K562 (cell line): ENCODE measurements around the gene FAM174B. TPM values are rescaled to one million over a fixed set of nuclear protein-coding genes. Genes with fewer than 3 reads are reported as not detected.

ENCODE experiments used
- ATF3 ChIP-seq, 2 experiments: fragments of 450-650 bp in 1 of 2; sonication (generic) in 1 of 2; formaldehyde crosslinking in 1 of 2; IDR thresholded peaks in 1 of 2; conservative IDR thresholded peaks in 1 of 2; 2 replicates each; pipeline versions ENCODE4 v1.6.1 to v1.8.1; 2016 to 2023; ENCODE audit warnings: mild to moderate bottlenecking in 2 of 2, moderate library complexity in 2 of 2, inconsistent platforms in 1 of 2, missing genetic modification reagents in 1 of 2
- DLX4 ChIP-seq: fragments of 250-450 bp; sonication (Bioruptor Pico); IDR thresholded peaks from 2 replicates; pipeline ENCODE4 v1.6.1; 2021; ENCODE audit warnings: mild to moderate bottlenecking
- E2F4 ChIP-seq: sonication (generic); formaldehyde crosslinking; IDR thresholded peaks from 2 replicates; pipeline ENCODE4 v1.8.0; 2022; ENCODE audit warnings: mild to moderate bottlenecking, low read depth, missing genetic modification reagents
- ELF4 ChIP-seq: fragments of 450-650 bp; formaldehyde crosslinking; IDR thresholded peaks from 2 replicates; pipeline ENCODE4 v1.4.0; 2022; ENCODE audit warnings: missing genetic modification characterization
- FIP1L1 ChIP-seq: fragments of 200-400 bp; formaldehyde crosslinking; IDR thresholded peaks from 2 replicates; pipeline ENCODE4 v1.6.1; 2018; ENCODE audit warnings: mild to moderate bottlenecking, low read depth, low read length; ENCODE audit not compliant: poor library complexity, severe bottlenecking
- HES1 ChIP-seq: fragments of 450-650 bp; IDR thresholded peaks from 2 replicates; pipeline ENCODE4 v1.6.1; 2016; ENCODE audit warnings: low read depth, mild to moderate bottlenecking, moderate library complexity
- MCM5 ChIP-seq: fragments of 450-650 bp; IDR thresholded peaks from 2 replicates; pipeline ENCODE4 v1.6.1; 2016; ENCODE audit warnings: low read depth
- MXD1 ChIP-seq: fragments of 250-450 bp; sonication (Bioruptor Pico); IDR thresholded peaks from 2 replicates; pipeline ENCODE4 v1.8.0; 2021; ENCODE audit warnings: borderline replicate concordance, mild to moderate bottlenecking, moderate library complexity; ENCODE audit not compliant: poor library complexity, severe bottlenecking
- NR2C1 ChIP-seq, 2 experiments: fragments of 450-650 bp; IDR thresholded peaks; 2 replicates each; pipeline ENCODE4 v1.6.1; 2017; ENCODE audit warnings: mild to moderate bottlenecking in 2 of 2, antibody characterized with exemption in 1 of 2, inconsistent platforms in 1 of 2, missing compliant biosample characterization in 1 of 2, missing genetic modification characterization in 1 of 2
- PBX2 ChIP-seq, 2 experiments: IDR thresholded peaks in 1 of 2; conservative IDR thresholded peaks in 1 of 2; 2 replicates each; pipeline ENCODE4 v1.6.1; 2016; ENCODE audit warnings: low read depth in 2 of 2, mild to moderate bottlenecking in 1 of 2, missing compliant biosample characterization in 1 of 2, missing genetic modification characterization in 1 of 2, moderate library complexity in 1 of 2
- PHB2 ChIP-seq: fragments of 450-650 bp; IDR thresholded peaks from 2 replicates; pipeline ENCODE4 v1.6.1; 2017; ENCODE audit warnings: low read depth
- SIRT6 ChIP-seq: IDR thresholded peaks from one replicate; pipeline ENCODE4 v1.6.1; 2012; ENCODE audit warnings: low read depth, mild to moderate bottlenecking, control low read depth, inconsistent platforms, low read length, moderate library complexity
- SMARCB1 ChIP-seq: IDR thresholded peaks from 2 replicates; pipeline ENCODE4 v1.6.1; 2011; ENCODE audit warnings: improper control_type of control experiment, low read depth; ENCODE audit not compliant: insufficient read length
- TRIM28 ChIP-seq: fragments of 450-650 bp; IDR thresholded peaks from 2 replicates; pipeline ENCODE4 v1.6.1; 2017
- ZFP30 ChIP-seq: fragments of 250-450 bp; sonication (Bioruptor Pico); IDR thresholded peaks from 2 replicates; pipeline ENCODE4 v1.8.0; 2022; ENCODE audit warnings: moderate library complexity, mild to moderate bottlenecking, inconsistent platforms, borderline replicate concordance
- ZNF124 ChIP-seq: sonication (generic); formaldehyde crosslinking; IDR thresholded peaks from 2 replicates; pipeline ENCODE4 v1.8.1; 2022; ENCODE audit warnings: missing genetic modification reagents
- ZNF589 ChIP-seq: fragments of 200-800 bp; sonication (Bioruptor generic); IDR thresholded peaks from 2 replicates; pipeline ENCODE4 v1.6.1; 2016; ENCODE audit warnings: low read depth, missing genetic modification characterization, missing compliant biosample characterization
- polyA plus RNA-seq, 8 experiments: library from polyadenylated mRNA; depleted of rRNA in 4 of 8; stranded (reverse) in 5 of 8; unstranded in 3 of 8; fragments of >200 nt; fragmentation: Nextera tagmentation in 2 of 8; fragmentation: Illumina TruSeq in 1 of 8; extraction: Ambion mirVana in 2 of 8; extraction: Trizol in 1 of 8; gene quantifications; 2 replicates each; pipeline versions ENCODE4 v1.2.1 to v1.2.3, GENCODE V29; 2011 to 2014; ENCODE audit warnings: inconsistent platforms in 1 of 8, missing spikeins in 1 of 8
- total RNA-seq, 7 experiments: library from RNA; depleted of rRNA in 6 of 7; stranded (reverse); fragments of >200 nt in 6 of 7; fragmentation: Illumina TruSeq in 2 of 7; extraction: Trizol in 2 of 7; gene quantifications; 2 replicates each; pipeline versions ENCODE4 v1.2.1 to v1.2.3, GENCODE V29; 2011 to 2021; ENCODE audit warnings: low replicate concordance in 1 of 7

FAM174B gene
- total and polyA plus RNA-seq, 9 of the 15 experiments (the other 6 are each of a cell fraction or from before 2014, with no cell fraction given), result 0.39 to 2.7 (median 1.9) TPM; not detected in 1

GRCh38 chr15:92617549-92618520, 37.7 kb downstream of the FAM174B start (continued):
- no peak for TF ChIP-seq FIP1L1
- TF ChIP-seq ZFP30 (CRISPR knock-in tag), result no peak
- no peak for TF ChIP-seq ELF4 (CRISPR knock-in tag)
- no peak for TF ChIP-seq ZNF124 (CRISPR knock-in tag)
- TF ChIP-seq ATF3 (IDR thresholded peaks at IDR 0.05), result peak; percentile 94
- peak; percentile 97 for TF ChIP-seq ATF3 (CRISPR knock-in tag; conservative IDR thresholded peaks at IDR 0.05)
- no peak for TF ChIP-seq DLX4 (CRISPR knock-in tag)
- TF ChIP-seq ZNF589 (CRISPR knock-in tag), result peak; percentile 96
- TF ChIP-seq PHB2, result no peak
- TF ChIP-seq TRIM28, result no peak
- TF ChIP-seq MCM5, result no peak
- TF ChIP-seq SIRT6, result no peak
- TF ChIP-seq E2F4 (CRISPR knock-in tag), result no peak
- TF ChIP-seq PBX2 (CRISPR knock-in tag; IDR thresholded peaks at IDR 0.05; ENCODE audit: low read depth), result no peak
- TF ChIP-seq PBX2 (tag; conservative IDR thresholded peaks at IDR 0.05; ENCODE audit: low read depth), result no peak
- no peak for TF ChIP-seq MXD1 (CRISPR knock-in tag)
- 0 out of 2 replicates have a peak, but pooled peaks have one; percentile 37 for TF ChIP-seq HES1
- TF ChIP-seq NR2C1 (IDR thresholded peaks at IDR 0.05), result peak; percentile 95
- peak; percentile 94 for TF ChIP-seq NR2C1 (tag; IDR thresholded peaks at IDR 0.05)
- TF ChIP-seq SMARCB1, result no peak
